Naive B cell (primary cell): ENCODE data around the gene KLF6. TPM values are rescaled to one million over a fixed set of nuclear protein-coding genes. Genes with fewer than 3 reads are reported as not detected.

Experiments
- ATAC-seq, 2 donors: fragments of 150-1000 bp; cut with Tn5 transposase; 2 replicates each; pipeline ENCODE4 v1.10.0; 2021; ENCODE audit warnings: low read depth in 2 of 2, mild to moderate bottlenecking in 2 of 2, moderate library complexity in 2 of 2
- DNase-seq: peaks from one replicate; pipeline ENCODE4 v3.0.0; 2022
- H3K27ac Mint-ChIP-seq, 6 donors: one replicate each; pipeline ENCODE4 v1.8.0; 2020 to 2022; ENCODE audit warnings: mild to moderate bottlenecking in 6 of 6, mixed read lengths in 6 of 6, moderate library complexity in 5 of 6, inconsistent platforms in 2 of 6
- H3K27me3 Mint-ChIP-seq, 3 donors: one replicate each; pipeline ENCODE4 v1.8.0; 2021 to 2022; ENCODE audit warnings: mixed read lengths in 3 of 3, mild to moderate bottlenecking in 1 of 3
- H3K36me3 Mint-ChIP-seq, 2 donors: one replicate each; pipeline ENCODE4 v1.8.0; 2020 to 2022; ENCODE audit warnings: mixed read lengths in 2 of 2, inconsistent platforms in 1 of 2, mild to moderate bottlenecking in 1 of 2
- H3K4me1 Mint-ChIP-seq, 3 donors: one replicate each; pipeline ENCODE4 v1.8.0; 2020 to 2022; ENCODE audit warnings: mixed read lengths in 3 of 3, inconsistent platforms in 1 of 3, mild to moderate bottlenecking in 1 of 3, moderate library complexity in 1 of 3
- H3K4me3 Mint-ChIP-seq, 8 donors: one replicate each; pipeline ENCODE4 v1.8.0; 2020 to 2022; ENCODE audit warnings: mild to moderate bottlenecking in 8 of 8, mixed read lengths in 8 of 8, moderate library complexity in 8 of 8, inconsistent platforms in 2 of 8
- H3K9me3 Mint-ChIP-seq, 7 donors: one replicate each; pipeline ENCODE4 v1.8.0; 2020 to 2022; ENCODE audit warnings: mixed read lengths in 7 of 7, mild to moderate bottlenecking in 5 of 7, inconsistent platforms in 2 of 7, moderate library complexity in 1 of 7
- polyA plus RNA-seq, 6 donors: library from polyadenylated mRNA; unstranded; fragments of 300-500 nt; fragmentation: Illumina TruSeq; gene quantifications; one replicate each; pipeline ENCODE4 v1.2.3, GENCODE V29; 2021; ENCODE audit warnings: low read depth in 6 of 6

Gene KLF6
- polyA plus RNA-seq, 6 donors from 2014 or later: 316 to 1,111 (median 647) TPM

DNA sequence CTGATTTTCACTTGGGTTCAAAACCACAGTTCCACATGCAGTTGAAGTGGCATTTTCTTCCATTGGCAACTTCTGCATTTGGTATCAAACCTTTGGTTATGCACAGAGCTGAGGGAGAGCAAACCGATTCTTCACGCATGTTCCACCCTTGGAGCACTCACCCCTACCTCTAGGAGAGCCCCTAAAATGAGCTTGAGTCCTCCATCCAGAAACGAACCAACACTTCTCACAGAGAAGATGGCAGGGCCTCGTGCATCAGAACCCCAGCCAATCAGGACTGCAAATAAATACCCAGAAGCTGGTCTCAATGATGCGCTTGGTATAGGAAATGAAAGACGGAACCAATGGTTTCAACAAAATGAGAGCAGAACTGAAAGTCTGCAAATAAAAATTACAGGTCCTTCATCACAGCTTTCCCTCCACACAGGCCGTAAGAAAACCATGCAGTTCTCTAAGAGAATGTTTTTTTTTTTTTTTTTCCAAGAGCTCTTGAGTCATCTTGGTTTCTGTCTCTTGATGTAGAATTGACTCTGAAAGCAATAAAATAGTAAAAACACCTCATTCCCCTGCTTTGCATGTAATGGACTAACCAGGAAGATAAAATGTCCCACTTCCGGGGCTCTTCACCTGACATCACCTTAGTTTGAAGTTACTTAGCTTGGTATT lies 23.9 kb downstream of the KLF6 start:
- ATAC-seq: peak; percentile 79 to 81
- Mint-ChIP-seq H3K36me3 (peaks cover 4 to 17% of the 10 kb centered on the region in 2 donors), H3K27ac (peak overlapping the region; percentile 94 to 98 (median 96)), H3K4me3 (peak overlapping the region in 7 of 8 donors; percentile 21 to 83 (median 56)), H3K9me3 (peaks cover 5 to 24% (median 11%) of the 10 kb centered on the region in 7 donors), H3K27me3 (no peaks in the 10 kb centered on the region), H3K4me1 (peaks cover 44 to 93% (median 63%) of the 10 kb centered on the region in 3 donors)
- DNase-seq: peak; percentile 76

GRCh38 chr10:3760083-3760482 lies 24.9 kb downstream of the KLF6 start:
- Mint-ChIP-seq H3K27ac (peak overlapping the region in 5 of 6 donors; percentile 24 to 96 (median 94)), H3K27me3 (no peaks in the 10 kb centered on the region), H3K4me1 (peaks cover 42 to 83% (median 65%) of the 10 kb centered on the region in 3 donors), H3K36me3 (peaks cover 4 to 17% of the 10 kb centered on the region in 2 donors), H3K9me3 (peaks cover 5 to 24% (median 11%) of the 10 kb centered on the region in 7 donors), H3K4me3 (peak overlapping the region in 1 of 8 donors; percentile 69)
- DNase-seq: no peak
- no peak for ATAC-seq

GRCh38 chr10:3759397-3759796 lies 25.6 kb downstream of the KLF6 start:
- Mint-ChIP-seq H3K9me3 (peaks cover 5 to 24% (median 11%) of the 10 kb centered on the region in 7 donors), H3K4me1 (peaks cover 38 to 77% (median 58%) of the 10 kb centered on the region in 3 donors), H3K36me3 (peaks cover 4 to 17% of the 10 kb centered on the region in 2 donors), H3K4me3 (peak overlapping the region in 2 of 8 donors; percentile 56 to 71), H3K27ac (peak overlapping the region; percentile 37 to 95 (median 59)), H3K27me3 (no peaks in the 10 kb centered on the region)
- DNase-seq: no peak
- no peak for ATAC-seq

- peak overlapping the region in 3 of 8 donors; percentile 35 to 86 (median 44) for H3K4me3 Mint-ChIP-seq
- DNase-seq: no peak
- peak overlapping the region in 5 of 6 donors; percentile 93 to 96 (median 95) for H3K27ac Mint-ChIP-seq
- H3K4me1 Mint-ChIP-seq: peaks cover 38 to 69% (median 55%) of the 10 kb centered on the region in 3 donors
- peaks cover 5 to 24% (median 11%) of the 10 kb centered on the region in 7 donors for H3K9me3 Mint-ChIP-seq
- peaks cover 4 to 17% of the 10 kb centered on the region in 2 donors for H3K36me3 Mint-ChIP-seq
- no peak for ATAC-seq
- no peaks in the 10 kb centered on the region for H3K27me3 Mint-ChIP-seq
Measured at GRCh38 chr10:3758491-3758970, 26.5 kb downstream of the KLF6 start.

GRCh38 chr10:3757638-3758490 lies 27.1 kb downstream of the KLF6 start:
- peaks cover 5 to 23% (median 11%) of the 10 kb centered on the region in 7 donors for H3K9me3 Mint-ChIP-seq
- peak; percentile 39 for DNase-seq
- peaks cover 38 to 64% (median 51%) of the 10 kb centered on the region in 3 donors for H3K4me1 Mint-ChIP-seq
- peak overlapping the region in 7 of 8 donors; percentile 38 to 86 (median 69) for H3K4me3 Mint-ChIP-seq
- H3K27me3 Mint-ChIP-seq: no peaks in the 10 kb centered on the region
- ATAC-seq: peak; percentile 71 to 76
- H3K36me3 Mint-ChIP-seq: peaks cover 4 to 12% of the 10 kb centered on the region in 2 donors
- peak overlapping the region; percentile 23 to 96 (median 94) for H3K27ac Mint-ChIP-seq

- H3K4me1 Mint-ChIP-seq: peaks cover 38 to 58% (median 49%) of the 10 kb centered on the region in 3 donors
- peak overlapping the region in 4 of 8 donors; percentile 41 to 86 (median 58) for H3K4me3 Mint-ChIP-seq
- DNase-seq (no peak), ATAC-seq (no peak)
- H3K27ac Mint-ChIP-seq: peak overlapping the region in 1 of 6 donors; percentile 94
- peaks cover 4 to 10% of the 10 kb centered on the region in 2 donors for H3K36me3 Mint-ChIP-seq
- peaks cover 5 to 17% (median 11%) of the 10 kb centered on the region in 7 donors for H3K9me3 Mint-ChIP-seq
- no peaks in the 10 kb centered on the region for H3K27me3 Mint-ChIP-seq
Measured at GRCh38 chr10:3757250-3757637, 27.8 kb downstream of the KLF6 start.

GRCh38 chr10:3756360-3756740 lies 28.7 kb downstream of the KLF6 start:
- Mint-ChIP-seq H3K4me1 (peaks cover 35 to 49% (median 46%) of the 10 kb centered on the region in 3 donors), H3K9me3 (peaks cover 5 to 12% (median 7%) of the 10 kb centered on the region in 7 donors), H3K36me3 (peaks cover 4 to 10% of the 10 kb centered on the region in 2 donors), H3K27me3 (no peaks in the 10 kb centered on the region), H3K4me3 (peak overlapping the region in 1 of 8 donors; percentile 12), H3K27ac (peak overlapping the region in 3 of 6 donors; percentile 3 to 94 (median 15))
- no peak for ATAC-seq
- no peak for DNase-seq

DNA sequence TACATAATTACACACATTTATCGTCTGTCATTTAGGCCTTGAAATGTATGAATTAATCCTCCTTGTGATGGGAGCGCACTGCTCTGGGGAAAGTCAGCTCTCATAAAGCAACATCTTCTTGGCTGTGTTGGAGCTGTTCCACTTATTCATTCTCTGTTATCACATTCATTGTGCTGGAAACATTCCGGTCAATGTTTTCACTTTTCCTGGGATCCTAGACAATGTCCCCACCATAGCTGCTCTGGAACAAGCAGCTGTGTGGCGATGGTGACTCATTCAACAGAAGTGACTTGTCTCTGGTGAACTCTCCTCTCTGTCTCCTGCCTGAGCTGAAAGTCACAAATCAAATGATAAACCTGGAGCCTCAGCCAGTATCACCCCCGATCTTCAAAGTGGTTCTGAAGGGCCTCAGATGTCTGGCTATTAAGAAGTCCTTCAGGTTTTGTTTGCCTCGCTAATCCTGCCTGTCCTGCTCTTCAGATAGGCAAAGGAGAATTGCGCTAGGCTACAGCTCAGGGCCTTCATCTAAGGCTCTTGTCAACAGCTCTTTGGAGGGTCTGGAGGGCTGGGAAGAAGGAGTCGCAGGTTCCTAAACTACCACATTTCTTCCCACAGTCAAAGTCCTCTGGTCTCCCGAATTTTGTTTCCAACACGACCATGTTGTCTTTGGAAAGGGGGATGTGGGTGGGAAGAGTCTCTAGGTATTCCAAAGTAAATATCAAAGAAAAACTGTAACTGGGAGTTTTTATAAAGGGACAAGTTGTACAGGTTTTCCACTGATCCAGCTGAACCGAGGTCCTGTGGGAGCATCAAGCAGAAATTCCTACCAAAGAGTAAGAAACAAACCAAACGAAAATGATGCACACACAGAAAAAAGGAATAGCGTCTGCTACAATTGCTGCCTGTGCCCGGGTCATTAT lies 29.3 kb downstream of the KLF6 start:
- peak overlapping the region in 2 of 6 donors; percentile 33 to 94 for H3K27ac Mint-ChIP-seq
- peaks cover under 1 to 6% (median 2%) of the 10 kb centered on the region in 7 donors for H3K9me3 Mint-ChIP-seq
- DNase-seq (no peak), ATAC-seq (no peak)
- H3K4me3 Mint-ChIP-seq: peak overlapping the region in 1 of 8 donors; percentile 12
- no peaks in the 10 kb centered on the region for H3K27me3 Mint-ChIP-seq
- peaks cover 30 to 43% (median 41%) of the 10 kb centered on the region in 3 donors for H3K4me1 Mint-ChIP-seq
- H3K36me3 Mint-ChIP-seq: peaks cover 0 to 4% of the 10 kb centered on the region in 2 donors

DNA sequence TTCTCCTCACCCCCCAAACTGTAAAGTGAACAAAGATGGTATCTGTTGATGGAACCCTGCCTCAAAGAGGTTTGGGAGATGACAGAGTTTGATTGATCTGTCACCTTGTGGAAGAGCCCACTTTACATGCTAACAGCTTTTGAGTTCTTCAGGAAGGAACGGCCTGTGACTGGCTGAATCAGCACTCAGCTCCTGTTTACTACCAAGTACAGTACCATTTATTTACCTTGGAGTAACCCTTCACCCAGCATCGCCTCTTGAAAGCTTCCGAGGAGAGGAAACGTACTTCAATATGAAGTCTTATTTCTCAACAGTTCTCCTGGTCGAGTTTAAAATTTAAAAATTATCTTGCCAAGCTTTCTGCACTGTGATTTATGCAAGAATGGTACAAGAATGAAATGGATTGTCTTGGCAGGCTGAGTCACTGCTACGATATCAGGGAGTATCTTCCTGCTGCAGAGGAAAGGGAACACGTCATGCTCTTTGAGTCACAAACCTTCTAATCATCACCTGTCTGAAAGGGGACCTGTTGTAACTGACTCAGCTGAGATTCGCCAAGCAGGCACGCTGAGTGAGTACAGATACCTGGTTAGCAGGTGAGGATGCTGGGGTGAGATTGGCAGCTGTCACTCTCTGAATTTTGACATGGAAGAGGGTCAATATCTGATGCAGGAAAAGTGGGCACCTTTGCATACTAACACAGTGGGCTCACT lies 30.1 kb downstream of the KLF6 start:
- ATAC-seq: no peak
- H3K4me1 Mint-ChIP-seq: peaks cover 28 to 43% (median 38%) of the 10 kb centered on the region in 3 donors

DNA sequence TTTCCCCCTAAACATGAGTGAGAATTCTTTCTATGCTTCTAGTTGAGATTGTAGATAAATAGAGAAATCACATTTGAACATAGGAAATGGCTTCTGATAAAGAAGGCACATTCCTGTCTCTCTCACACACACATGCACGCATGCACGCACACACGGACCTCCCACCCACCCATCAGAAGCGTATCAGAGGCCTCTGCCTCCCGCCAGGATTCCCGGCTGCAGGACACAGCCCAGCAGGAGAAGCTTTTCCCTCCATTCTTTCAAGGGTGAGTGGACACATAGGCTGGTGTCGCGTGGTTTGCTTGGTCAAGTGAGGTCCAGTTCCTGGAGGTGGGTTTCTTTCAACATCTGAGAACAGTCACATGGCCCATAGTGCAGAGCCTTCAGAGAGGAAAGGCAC lies 34.2 kb downstream of the KLF6 start:
- no peak for DNase-seq
- no peak for ATAC-seq
- Mint-ChIP-seq H3K4me3 (no peak overlapping the region), H3K27ac (no peak overlapping the region), H3K9me3 (no peaks in the 10 kb centered on the region), H3K36me3 (no peaks in the 10 kb centered on the region), H3K4me1 (peaks cover 9 to 23% (median 14%) of the 10 kb centered on the region in 3 donors), H3K27me3 (no peaks in the 10 kb centered on the region)

More for the DNA sequence above, 30.1 kb downstream of the KLF6 start:
- DNase-seq: no peak
- Mint-ChIP-seq H3K27me3 (no peaks in the 10 kb centered on the region), H3K9me3 (peaks cover 0 to 4% (median 0%) of the 10 kb centered on the region in 7 donors), H3K36me3 (no peaks in the 10 kb centered on the region), H3K4me3 (peak overlapping the region in 1 of 8 donors; percentile 16), H3K27ac (peak overlapping the region in 2 of 6 donors; percentile 67 to 94)

GRCh38 chr10:3750006-3750816 lies 34.8 kb downstream of the KLF6 start:
- no peaks in the 10 kb centered on the region for H3K27me3 Mint-ChIP-seq
- ATAC-seq (no peak), DNase-seq (no peak)
- peaks cover 9 to 18% (median 14%) of the 10 kb centered on the region in 3 donors for H3K4me1 Mint-ChIP-seq
- no peaks in the 10 kb centered on the region for H3K36me3 Mint-ChIP-seq
- H3K4me3 Mint-ChIP-seq: peak overlapping the region in 6 of 8 donors; percentile 57 to 79 (median 66)
- no peaks in the 10 kb centered on the region for H3K9me3 Mint-ChIP-seq
- H3K27ac Mint-ChIP-seq: peak overlapping the region in 2 of 6 donors; percentile 60 to 65
